ENCODE measurements around the gene KIAA1210. TPM values are rescaled to one million over a fixed set of nuclear protein-coding genes. Genes with fewer than 3 reads are reported as not detected.

KIAA1210 gene
- total RNA-seq = not detected in 2 replicates

GRCh38 chrX:119127650-119128049, at the start of gene KIAA1210:
Gene KIAA1210, minus strand, starts transcription at chrX:119127812. Its CDS starts 4,170 bp downstream, at chrX:119123642.
- no peak for DNase-seq
- Mint-ChIP-seq H3K36me3 (ENCODE audit: low read depth) (no peaks in the 10 kb centered on the region), H3K4me3 (no peak within 1 kb of the TSS), H3K27ac (no peak within 1 kb of the TSS), H3K9me3 (no peaks in the 10 kb centered on the region), H3K27me3 (peaks cover 6% of the 10 kb centered on the region), H3K4me1 (no peaks in the 10 kb centered on the region)
- intact Hi-C loops (cut with micrococcal nuclease) = no loop called here

- Mint-ChIP-seq H3K4me3 (no peak overlapping the region), H3K36me3 (ENCODE audit: low read depth) (no peaks in the 10 kb centered on the region), H3K27ac (no peak overlapping the region), H3K4me1 (no peaks in the 10 kb centered on the region), H3K9me3 (no peaks in the 10 kb centered on the region), H3K27me3 (no peaks in the 10 kb centered on the region)
- DNase-seq = no peak
- intact Hi-C loops (cut with micrococcal nuclease) = no loop called here
These were observed 49.7 kb upstream of the KIAA1210 start for GRCh38 chrX:119177278-119177677.

- H3K27ac Mint-ChIP-seq = no peak overlapping the region
- intact Hi-C loops (cut with micrococcal nuclease) = no loop called here
- no peaks in the 10 kb centered on the region for H3K9me3 Mint-ChIP-seq
- no peaks in the 10 kb centered on the region for H3K4me1 Mint-ChIP-seq
- peaks cover 2% of the 10 kb centered on the region for H3K27me3 Mint-ChIP-seq
- DNase-seq = no peak
- no peaks in the 10 kb centered on the region for H3K36me3 Mint-ChIP-seq (ENCODE audit: low read depth)
- H3K4me3 Mint-ChIP-seq = no peak overlapping the region
These were observed 47.3 kb upstream of the KIAA1210 start for GRCh38 chrX:119174900-119175299.

- peaks cover 7% of the 10 kb centered on the region for H3K27me3 Mint-ChIP-seq
- intact Hi-C loops (cut with micrococcal nuclease) = no loop called here
- H3K9me3 Mint-ChIP-seq = no peaks in the 10 kb centered on the region
These were observed 40.5 kb upstream of the KIAA1210 start for GRCh38 chrX:119168104-119168503.

GRCh38 chrX:119158226-119158625, 30.6 kb upstream of the KIAA1210 start:
- H3K4me3 Mint-ChIP-seq = no peak overlapping the region
- intact Hi-C loops (cut with micrococcal nuclease) = no loop called here
- no peaks in the 10 kb centered on the region for H3K27me3 Mint-ChIP-seq
- no peak overlapping the region for H3K27ac Mint-ChIP-seq
- no peaks in the 10 kb centered on the region for H3K4me1 Mint-ChIP-seq
- no peaks in the 10 kb centered on the region for H3K9me3 Mint-ChIP-seq
- DNase-seq = no peak
- H3K36me3 Mint-ChIP-seq (ENCODE audit: low read depth) = no peaks in the 10 kb centered on the region

More at GRCh38 chrX:119168104-119168503, 40.5 kb upstream of the KIAA1210 start:
- DNase-seq = no peak
- H3K36me3 Mint-ChIP-seq (ENCODE audit: low read depth) = no peaks in the 10 kb centered on the region
- H3K4me3 Mint-ChIP-seq = no peak overlapping the region
- H3K4me1 Mint-ChIP-seq = no peaks in the 10 kb centered on the region
- H3K27ac Mint-ChIP-seq = no peak overlapping the region

GRCh38 chrX:119156241-119156640, 28.6 kb upstream of the KIAA1210 start:
- no peaks in the 10 kb centered on the region for H3K9me3 Mint-ChIP-seq
- intact Hi-C loops (cut with micrococcal nuclease) = no loop called here
- peaks cover 3% of the 10 kb centered on the region for H3K27me3 Mint-ChIP-seq

GRCh38 chrX:119155416-119156035, 27.9 kb upstream of the KIAA1210 start:
- intact Hi-C loops (cut with micrococcal nuclease) = no loop called here
- H3K9me3 Mint-ChIP-seq = no peaks in the 10 kb centered on the region
- H3K4me3 Mint-ChIP-seq = no peak overlapping the region
- no peaks in the 10 kb centered on the region for H3K4me1 Mint-ChIP-seq
- H3K36me3 Mint-ChIP-seq (ENCODE audit: low read depth) = no peaks in the 10 kb centered on the region
- DNase-seq = no peak
- H3K27ac Mint-ChIP-seq = no peak overlapping the region
- H3K27me3 Mint-ChIP-seq = peaks cover 6% of the 10 kb centered on the region

More at GRCh38 chrX:119156241-119156640, 28.6 kb upstream of the KIAA1210 start:
- H3K27ac Mint-ChIP-seq = no peak overlapping the region
- H3K4me3 Mint-ChIP-seq = no peak overlapping the region
- no peak for DNase-seq
- H3K4me1 Mint-ChIP-seq = no peaks in the 10 kb centered on the region
- no peaks in the 10 kb centered on the region for H3K36me3 Mint-ChIP-seq (ENCODE audit: low read depth)

GRCh38 chrX:119151051-119151380, 23.4 kb upstream of the KIAA1210 start:
- intact Hi-C loops (cut with micrococcal nuclease) = no loop called here
- H3K27ac Mint-ChIP-seq = no peak overlapping the region
- H3K4me1 Mint-ChIP-seq = no peaks in the 10 kb centered on the region
- H3K27me3 Mint-ChIP-seq = peaks cover 6% of the 10 kb centered on the region
- DNase-seq = no peak
- no peak overlapping the region for H3K4me3 Mint-ChIP-seq
- no peaks in the 10 kb centered on the region for H3K9me3 Mint-ChIP-seq
- no peaks in the 10 kb centered on the region for H3K36me3 Mint-ChIP-seq (ENCODE audit: low read depth)

- DNase-seq = no peak
- H3K4me1 Mint-ChIP-seq = no peaks in the 10 kb centered on the region
- H3K36me3 Mint-ChIP-seq (ENCODE audit: low read depth) = no peaks in the 10 kb centered on the region
- no peak overlapping the region for H3K27ac Mint-ChIP-seq
- H3K9me3 Mint-ChIP-seq = no peaks in the 10 kb centered on the region
- intact Hi-C loops (cut with micrococcal nuclease) = no loop called here
- peaks cover 6% of the 10 kb centered on the region for H3K27me3 Mint-ChIP-seq
- no peak overlapping the region for H3K4me3 Mint-ChIP-seq
These were observed 22.8 kb upstream of the KIAA1210 start for GRCh38 chrX:119150163-119151050.

- Mint-ChIP-seq H3K27ac (no peak overlapping the region), H3K27me3 (peaks cover 3% of the 10 kb centered on the region), H3K4me3 (no peak overlapping the region), H3K36me3 (ENCODE audit: low read depth) (no peaks in the 10 kb centered on the region), H3K4me1 (no peaks in the 10 kb centered on the region), H3K9me3 (no peaks in the 10 kb centered on the region)
- intact Hi-C loops (cut with micrococcal nuclease) = no loop called here
- DNase-seq = no peak
These were observed 19.9 kb upstream of the KIAA1210 start for GRCh38 chrX:119147486-119147885.

- no peak overlapping the region for H3K27ac Mint-ChIP-seq
- no peaks in the 10 kb centered on the region for H3K4me1 Mint-ChIP-seq
- no peaks in the 10 kb centered on the region for H3K36me3 Mint-ChIP-seq (ENCODE audit: low read depth)
- H3K4me3 Mint-ChIP-seq = no peak overlapping the region
- intact Hi-C loops (cut with micrococcal nuclease) = no loop called here
- H3K27me3 Mint-ChIP-seq = no peaks in the 10 kb centered on the region
- DNase-seq = no peak
- no peaks in the 10 kb centered on the region for H3K9me3 Mint-ChIP-seq
These were observed 17.6 kb upstream of the KIAA1210 start for GRCh38 chrX:119145241-119145653.

- H3K27me3 Mint-ChIP-seq = peaks cover 3% of the 10 kb centered on the region
- intact Hi-C loops (cut with micrococcal nuclease) = no loop called here
- no peaks in the 10 kb centered on the region for H3K9me3 Mint-ChIP-seq
- H3K27ac Mint-ChIP-seq = no peak overlapping the region
- H3K4me3 Mint-ChIP-seq = no peak overlapping the region
- H3K4me1 Mint-ChIP-seq = no peaks in the 10 kb centered on the region
- no peak for DNase-seq
- H3K36me3 Mint-ChIP-seq (ENCODE audit: low read depth) = no peaks in the 10 kb centered on the region
These were observed 6.9 kb upstream of the KIAA1210 start for GRCh38 chrX:119134466-119134865.

GRCh38 chrX:119132961-119133360, 5.3 kb upstream of the KIAA1210 start:
- H3K27me3 Mint-ChIP-seq = peaks cover 5% of the 10 kb centered on the region
- H3K36me3 Mint-ChIP-seq (ENCODE audit: low read depth) = no peaks in the 10 kb centered on the region
- H3K27ac Mint-ChIP-seq = no peak overlapping the region
- intact Hi-C loops (cut with micrococcal nuclease) = no loop called here
- no peaks in the 10 kb centered on the region for H3K4me1 Mint-ChIP-seq
- DNase-seq = no peak
- H3K4me3 Mint-ChIP-seq = no peak overlapping the region
- H3K9me3 Mint-ChIP-seq = no peaks in the 10 kb centered on the region

- intact Hi-C loops (cut with micrococcal nuclease) = no loop called here
- Mint-ChIP-seq H3K27me3 (peaks cover 7% of the 10 kb centered on the region), H3K4me1 (no peaks in the 10 kb centered on the region), H3K36me3 (ENCODE audit: low read depth) (no peaks in the 10 kb centered on the region), H3K9me3 (no peaks in the 10 kb centered on the region), H3K27ac (no peak overlapping the region), H3K4me3 (no peak overlapping the region)
- no peak for DNase-seq
These were observed 4.7 kb upstream of the KIAA1210 start for GRCh38 chrX:119132316-119132715.

Data from activated CD4-positive, alpha-beta T cell treated with anti-CD3 and anti-CD28 coated beads, Interleukin-2, amount 10 ng/mL, durations not matched to agents 24 days and 14 days (primary cell).